Activated CD8-positive, alpha-beta T cell treated with anti-CD3 and anti-CD28 coated beads, Interleukin-2, amount 10 ng/mL, durations not matched to agents 7 days and 5 days (primary cell): ENCODE data around the gene TACC3. TPM values are rescaled to one million over a fixed set of nuclear protein-coding genes. Genes with fewer than 3 reads are reported as not detected.

ENCODE experiments used
- ATAC-seq: fragments of 150-1000 bp; cut with Tn5 transposase; one replicate; pipeline ENCODE4 v1.10.0; 2021; ENCODE audit warnings: moderate library complexity
- CTCF ChIA-PET: fragments of 350-600 bp; sonication (Branson Sonifier 250); formaldehyde crosslinking; loops from one replicate; lab custom pipeline; 2021; ENCODE audit warnings: antibody characterized with exemption; lab: Charles Lee
- POLR2A ChIA-PET: fragments of 350-600 bp; sonication (Branson Sonifier 250); formaldehyde crosslinking; loops from one replicate; lab custom pipeline; 2021; ENCODE audit warnings: antibody characterized with exemption; lab: Charles Lee
- DNase-seq: peaks from one replicate; pipeline ENCODE4 v3.0.0-alpha.2; 2020
- H3K27ac Mint-ChIP-seq: one replicate; pipeline ENCODE4 v1.8.0; 2021; ENCODE audit warnings: mild to moderate bottlenecking, mixed read lengths
- H3K27me3 Mint-ChIP-seq: one replicate; pipeline ENCODE4 v1.8.0; 2021; ENCODE audit warnings: low read depth, mixed read lengths
- H3K36me3 Mint-ChIP-seq: one replicate; pipeline ENCODE4 v1.8.0; 2021; ENCODE audit warnings: low read depth, mixed read lengths
- H3K4me1 Mint-ChIP-seq: one replicate; pipeline ENCODE4 v1.8.0; 2021; ENCODE audit warnings: low read depth, mixed read lengths
- H3K4me3 Mint-ChIP-seq: one replicate; pipeline ENCODE4 v1.8.0; 2021; ENCODE audit warnings: mild to moderate bottlenecking, mixed read lengths
- H3K9me3 Mint-ChIP-seq: one replicate; pipeline ENCODE4 v1.8.0; 2022; ENCODE audit warnings: mixed read lengths; ENCODE audit not compliant: insufficient read depth
- total RNA-seq, 2 experiments: library from RNA; stranded (reverse); gene quantifications; one replicate each; pipeline ENCODE4 v1.2.3, GENCODE V29; 2021

Gene TACC3
- total RNA-seq, 2 experiments from 2014 or later = 284 to 311 TPM

DNA sequence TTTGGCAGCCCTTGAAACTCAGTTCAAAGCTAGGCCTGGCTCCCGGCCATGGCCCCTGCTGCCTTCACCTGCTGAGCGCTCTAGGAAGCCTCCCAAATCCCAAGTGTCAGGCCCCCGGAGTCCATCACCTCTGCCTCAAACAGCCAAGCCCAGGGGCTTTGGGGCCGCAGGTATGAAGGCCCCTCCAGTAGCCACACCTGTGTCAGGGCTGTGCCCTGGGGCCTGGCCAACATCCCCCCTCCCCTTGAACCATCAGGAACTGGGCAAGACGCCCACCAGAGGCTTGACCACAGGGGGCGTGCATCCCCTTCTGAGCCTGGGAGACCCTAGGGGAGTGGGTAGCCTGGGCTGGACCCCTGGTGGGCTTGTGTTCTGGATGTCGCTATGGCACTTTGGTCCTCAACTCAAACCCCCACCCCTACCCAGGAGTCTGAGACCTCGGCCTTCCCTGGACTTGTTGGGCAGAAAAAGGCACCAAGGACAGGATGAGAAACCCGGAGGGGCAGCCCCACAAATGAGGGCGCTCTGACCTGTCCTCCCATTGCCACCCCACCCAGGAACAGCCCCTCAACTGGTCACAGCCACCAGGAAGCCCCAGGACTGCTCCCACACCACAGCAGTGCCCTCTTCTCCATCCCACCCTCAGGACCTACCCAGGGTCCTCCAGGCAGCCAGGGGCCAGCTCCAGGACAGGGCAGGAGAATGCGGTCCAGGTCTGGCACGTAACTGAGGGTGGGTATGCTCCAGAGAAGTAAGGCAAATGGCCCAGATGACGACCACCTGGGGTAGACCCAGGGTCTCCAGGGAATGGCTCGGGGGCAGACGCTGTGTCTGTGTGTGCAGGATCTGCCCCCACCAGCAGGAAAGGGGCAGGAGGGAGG lies 5.0 kb upstream of the TACC3 start:
- no peak overlapping the region for H3K4me3 Mint-ChIP-seq
- POLR2A ChIA-PET = no interaction called here
- peaks cover 57% of the 10 kb centered on the region for H3K4me1 Mint-ChIP-seq

DNA sequence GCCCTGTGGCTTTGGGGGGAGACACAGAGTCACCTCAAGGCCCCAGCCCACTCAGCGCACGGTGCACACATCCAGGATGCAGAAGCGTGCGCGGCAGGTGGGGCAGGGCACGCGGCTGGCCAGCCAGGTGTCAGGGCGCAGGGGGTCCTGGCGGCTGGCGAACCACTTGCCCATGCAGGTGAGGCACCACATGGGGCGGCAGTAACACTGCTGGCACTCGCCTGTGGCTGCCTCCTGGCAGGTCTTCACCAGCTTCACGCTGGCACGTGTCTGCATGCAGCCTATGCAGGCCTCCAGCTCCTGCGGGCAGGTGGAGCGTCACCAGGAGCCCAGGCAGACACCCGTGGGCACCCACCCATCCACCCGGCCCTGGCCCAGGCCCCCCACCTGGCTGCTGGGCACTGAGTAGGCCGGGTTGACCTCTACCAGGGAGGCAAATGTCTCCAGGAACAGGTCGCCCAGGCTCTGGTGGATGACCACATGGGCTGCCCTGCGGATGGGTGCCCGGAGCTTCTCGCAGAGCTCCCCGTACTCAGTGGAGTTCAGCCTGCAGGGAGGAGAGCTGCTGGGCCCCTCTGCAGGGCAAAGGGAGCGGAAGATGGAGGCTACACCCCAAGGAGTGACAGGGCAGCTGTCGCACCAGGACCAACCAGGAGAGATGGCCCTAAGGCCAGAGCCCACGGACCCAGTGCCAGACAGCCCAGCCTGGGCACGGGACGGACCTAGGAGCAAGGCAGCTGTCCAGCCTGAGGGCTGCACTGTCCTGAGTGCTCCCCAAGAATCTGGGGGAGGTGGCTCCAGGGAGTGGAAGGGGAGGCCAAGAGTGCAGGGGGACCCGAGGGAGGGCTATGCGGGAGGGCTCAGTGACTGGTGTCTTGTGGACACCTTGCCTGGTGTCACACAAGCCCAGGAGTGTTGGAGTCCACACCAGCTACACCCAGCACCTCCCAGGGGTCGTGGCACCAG lies 3.9 kb upstream of the TACC3 start:
- peaks cover 55% of the 10 kb centered on the region for H3K4me1 Mint-ChIP-seq
- POLR2A ChIA-PET = no interaction called here
- no peaks in the 10 kb centered on the region for H3K27me3 Mint-ChIP-seq
- H3K9me3 Mint-ChIP-seq = no peaks in the 10 kb centered on the region
- no peak overlapping the region for H3K27ac Mint-ChIP-seq
- DNase-seq = no peak
- peaks cover 46% of the 10 kb centered on the region for H3K36me3 Mint-ChIP-seq
- CTCF ChIA-PET = interaction anchor here (1.4 to 1.5 kb wide), 2 partner anchors 9 to 24 kb away, joined by 3 to 4 read pairs; no protein-coding TSS in a partner anchor
- ATAC-seq = no peak
- no peak overlapping the region for H3K4me3 Mint-ChIP-seq

More for the DNA sequence above, 5.0 kb upstream of the TACC3 start:
- no peak for DNase-seq
- Mint-ChIP-seq H3K27ac (peak overlapping the region; percentile 68), H3K9me3 (no peaks in the 10 kb centered on the region), H3K27me3 (no peaks in the 10 kb centered on the region), H3K36me3 (peaks cover 42% of the 10 kb centered on the region)
- no peak for ATAC-seq
- CTCF ChIA-PET = interaction anchor here (1.2 kb wide), 1 partner anchor 23 kb away, joined by 3 read pairs; no protein-coding TSS in a partner anchor

DNA sequence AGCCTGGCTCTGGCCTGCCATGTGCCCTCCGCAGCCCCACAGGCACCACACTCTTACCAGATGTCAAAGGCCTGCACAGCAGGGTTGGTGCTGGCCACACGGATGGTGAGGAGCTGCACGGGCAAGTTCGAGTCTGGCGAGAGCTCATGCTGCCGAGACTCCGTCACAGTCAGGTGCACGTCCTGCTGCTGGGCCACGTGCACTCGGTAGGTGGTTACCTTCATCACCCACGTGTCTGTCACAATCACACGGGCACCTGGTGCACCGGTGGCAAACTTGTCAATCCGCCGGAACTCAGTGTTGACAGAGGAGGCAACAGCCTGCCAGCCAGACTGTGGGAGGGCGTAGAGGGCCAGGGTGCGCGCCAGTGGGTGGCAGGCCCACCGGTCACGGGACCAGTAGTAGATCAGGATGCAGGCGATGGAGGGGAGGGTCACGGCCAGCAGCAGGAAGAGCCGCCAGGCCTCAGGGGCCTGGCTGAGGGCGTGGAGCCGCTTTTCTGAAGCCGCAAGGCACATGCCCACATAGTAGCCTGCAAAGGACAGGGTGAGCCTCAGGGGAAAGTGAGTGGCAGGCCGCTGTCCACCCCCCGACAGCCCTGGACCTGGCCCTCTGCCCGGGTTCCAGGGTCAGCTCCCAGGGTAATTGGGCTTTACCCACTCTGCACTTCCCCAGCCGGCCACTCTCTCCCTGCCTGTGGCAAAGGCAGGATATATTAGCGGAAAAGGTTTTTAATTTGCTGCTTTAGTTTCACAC lies 3.0 kb upstream of the TACC3 start:
- no peak for DNase-seq
- Mint-ChIP-seq H3K4me3 (no peak overlapping the region), H3K27ac (peak overlapping the region; percentile 74), H3K36me3 (peaks cover 50% of the 10 kb centered on the region), H3K4me1 (peaks cover 59% of the 10 kb centered on the region), H3K27me3 (no peaks in the 10 kb centered on the region), H3K9me3 (no peaks in the 10 kb centered on the region)
- ChIA-PET POLR2A (no interaction called here), CTCF (interaction anchor here (1.4 to 1.5 kb wide), 2 partner anchors 8 to 25 kb away, joined by 3 to 4 read pairs; no protein-coding TSS in a partner anchor)
- no peak for ATAC-seq

DNA sequence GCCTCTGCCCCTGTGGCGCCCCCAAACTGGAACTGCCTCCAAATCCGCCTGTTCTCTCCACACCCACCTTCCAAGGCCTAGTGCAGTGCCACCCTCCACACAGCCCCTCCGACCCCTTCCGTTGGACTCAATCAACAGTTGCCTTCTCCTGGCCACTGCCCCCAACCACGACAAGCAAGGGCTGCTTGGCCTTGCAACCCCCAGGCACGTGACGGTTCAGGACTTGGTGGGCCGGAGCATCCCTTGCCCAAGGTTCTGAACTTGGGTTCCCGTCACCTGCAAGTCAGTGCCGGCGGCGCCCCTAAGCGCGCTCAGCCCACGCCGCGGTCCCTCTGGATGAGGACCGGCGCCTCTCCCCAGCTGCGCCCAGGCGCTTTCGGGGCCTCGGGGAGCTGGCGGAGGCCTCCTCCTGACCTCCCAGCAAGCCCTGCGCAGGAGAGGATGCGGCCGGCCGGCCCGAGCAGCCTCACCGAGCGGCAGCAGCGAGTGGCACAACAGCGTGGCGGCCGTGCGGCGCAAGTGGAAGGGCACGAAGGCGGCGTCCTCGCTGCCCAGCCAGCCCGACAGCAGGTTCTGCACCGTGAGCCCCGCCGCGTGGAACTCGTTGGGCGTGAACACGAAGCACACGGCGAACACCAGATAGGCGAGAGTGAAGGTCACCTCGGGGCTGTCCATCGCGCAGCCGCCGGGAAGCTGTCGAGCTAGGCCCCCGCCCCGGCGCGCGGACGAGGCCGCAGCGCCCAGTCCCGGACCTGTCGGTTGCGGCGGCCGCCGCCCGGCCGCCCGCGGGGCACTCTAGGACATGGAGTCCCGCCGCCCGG lies 948 bp upstream of the TACC3 start:
- H3K9me3 Mint-ChIP-seq = no peaks in the 10 kb centered on the region
- peaks cover 51% of the 10 kb centered on the region for H3K36me3 Mint-ChIP-seq
- peak overlapping the region; percentile 87 for H3K4me3 Mint-ChIP-seq
- peaks cover 57% of the 10 kb centered on the region for H3K4me1 Mint-ChIP-seq
- H3K27ac Mint-ChIP-seq = peak overlapping the region; percentile 94
- H3K27me3 Mint-ChIP-seq = no peaks in the 10 kb centered on the region
- ATAC-seq (peak; percentile 29), DNase-seq (peak; percentile 68)
- ChIA-PET POLR2A (interaction anchor here (0.7 to 4.6 kb wide), 11 partner anchors 8 to 288 kb away, joined by 3 to 112 read pairs (median 4); partner anchors contain the start of genes NELFA, NSD2 and SLBP), CTCF (interaction anchor here (1.4 to 12.6 kb wide), 5 partner anchors 8 to 27 kb away, joined by 3 to 227 read pairs (median 8); partner anchors contain the start of gene SLBP)

DNA sequence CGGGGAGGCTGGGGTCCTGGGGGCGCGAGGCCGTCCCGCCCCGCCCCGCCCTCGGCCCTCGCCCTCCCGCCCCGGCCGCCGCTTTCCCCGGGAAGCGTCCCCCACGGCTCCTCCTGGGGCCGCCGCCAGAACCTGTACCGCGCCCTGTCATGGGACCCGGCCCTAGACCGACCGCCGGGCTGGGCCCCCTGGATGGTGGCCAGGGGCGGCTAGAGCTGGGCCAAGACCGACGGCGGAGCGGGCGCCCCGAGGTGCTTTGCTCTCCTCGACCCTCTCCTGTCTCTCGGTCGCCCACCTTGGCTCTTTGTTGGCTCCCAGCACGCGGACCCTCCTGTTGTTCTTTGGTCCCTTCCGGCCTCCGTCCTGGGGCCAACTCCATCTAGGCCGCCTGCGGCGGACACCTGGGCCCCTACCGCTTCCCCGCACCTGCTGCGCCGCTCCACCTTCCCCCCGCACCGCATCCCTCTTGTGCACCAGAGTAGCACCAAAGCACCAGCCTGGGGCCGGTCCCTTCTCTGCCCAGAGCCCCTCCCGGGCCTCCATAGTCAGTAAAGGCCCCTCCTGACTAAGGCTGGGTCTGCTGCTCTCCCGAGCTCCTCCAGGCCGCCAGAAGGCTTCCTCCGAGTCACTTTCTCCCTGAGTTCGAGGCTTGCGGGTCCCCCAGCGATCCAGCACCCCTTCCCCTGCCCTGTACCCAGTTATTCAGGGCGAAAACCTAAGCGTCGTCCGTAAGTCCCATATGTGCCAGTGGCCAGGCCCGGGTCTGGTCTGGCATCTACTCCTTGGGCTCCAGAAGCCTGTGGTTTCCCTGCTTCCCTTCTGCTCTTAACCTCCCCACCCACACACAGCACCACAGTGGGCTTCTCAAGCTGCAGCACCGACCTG lies 587 bp downstream of the TACC3 start:
- Mint-ChIP-seq H3K9me3 (no peaks in the 10 kb centered on the region), H3K27ac (peak overlapping the region; percentile 98), H3K27me3 (no peaks in the 10 kb centered on the region), H3K36me3 (peaks cover 55% of the 10 kb centered on the region), H3K4me1 (peaks cover 53% of the 10 kb centered on the region), H3K4me3 (peak overlapping the region; percentile 98)
- ATAC-seq (no peak), DNase-seq (no peak)
- ChIA-PET POLR2A (interaction anchor here (0.7 to 4.6 kb wide), 10 partner anchors 9 to 361 kb away, joined by 3 to 112 read pairs (median 5); partner anchors contain the start of genes LETM1, NELFA, NSD2 and SLBP), CTCF (interaction anchor here (1.0 to 12.6 kb wide), 5 partner anchors 8 to 86 kb away, joined by 3 to 227 read pairs (median 8); partner anchors contain the start of gene SLBP)

DNA sequence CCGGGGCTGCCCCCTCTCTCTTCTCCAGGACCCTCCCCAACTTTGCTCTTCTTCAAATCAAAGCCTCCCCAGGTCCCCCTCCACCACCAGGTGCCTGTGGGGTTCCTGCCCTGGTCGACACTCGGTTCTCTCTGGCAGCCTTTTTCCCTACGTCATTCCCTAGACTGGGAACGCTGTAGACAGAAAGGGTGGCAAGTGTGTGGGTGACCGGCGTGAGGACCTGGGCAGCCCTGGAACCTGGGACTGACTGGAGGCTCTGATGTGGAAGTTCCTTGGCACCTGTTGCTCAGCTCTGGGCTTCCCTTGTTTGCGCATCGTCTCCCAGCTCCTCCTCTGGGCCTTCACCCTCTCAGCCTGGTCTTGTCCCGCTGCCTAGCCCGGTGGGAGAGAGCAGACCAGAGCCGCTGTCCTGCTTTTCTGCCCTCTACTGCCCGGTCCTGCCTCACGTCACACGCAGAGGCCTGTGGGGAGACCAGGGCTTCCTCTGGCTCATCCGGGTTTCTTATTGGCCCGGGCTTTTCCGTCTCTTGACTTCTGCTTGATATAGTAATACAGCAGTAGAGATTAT lies 1.3 kb downstream of the TACC3 start:
- H3K4me1 Mint-ChIP-seq = peaks cover 57% of the 10 kb centered on the region
- no peaks in the 10 kb centered on the region for H3K27me3 Mint-ChIP-seq
- peaks cover 62% of the 10 kb centered on the region for H3K36me3 Mint-ChIP-seq
- ATAC-seq = no peak
- no peaks in the 10 kb centered on the region for H3K9me3 Mint-ChIP-seq
- peak; percentile 42 for DNase-seq
- H3K27ac Mint-ChIP-seq = peak overlapping the region; percentile 98
- peak overlapping the region; percentile 98 for H3K4me3 Mint-ChIP-seq
- ChIA-PET CTCF (interaction anchor here (0.7 to 12.6 kb wide), 5 partner anchors 11 to 86 kb away, joined by 3 to 227 read pairs (median 8); partner anchors contain the start of gene SLBP), POLR2A (interaction anchor here (0.7 to 4.6 kb wide), 6 partner anchors 10 to 1092 kb away, joined by 3 to 112 read pairs (median 5); partner anchors contain the start of genes LETM1 and SLBP)

DNA sequence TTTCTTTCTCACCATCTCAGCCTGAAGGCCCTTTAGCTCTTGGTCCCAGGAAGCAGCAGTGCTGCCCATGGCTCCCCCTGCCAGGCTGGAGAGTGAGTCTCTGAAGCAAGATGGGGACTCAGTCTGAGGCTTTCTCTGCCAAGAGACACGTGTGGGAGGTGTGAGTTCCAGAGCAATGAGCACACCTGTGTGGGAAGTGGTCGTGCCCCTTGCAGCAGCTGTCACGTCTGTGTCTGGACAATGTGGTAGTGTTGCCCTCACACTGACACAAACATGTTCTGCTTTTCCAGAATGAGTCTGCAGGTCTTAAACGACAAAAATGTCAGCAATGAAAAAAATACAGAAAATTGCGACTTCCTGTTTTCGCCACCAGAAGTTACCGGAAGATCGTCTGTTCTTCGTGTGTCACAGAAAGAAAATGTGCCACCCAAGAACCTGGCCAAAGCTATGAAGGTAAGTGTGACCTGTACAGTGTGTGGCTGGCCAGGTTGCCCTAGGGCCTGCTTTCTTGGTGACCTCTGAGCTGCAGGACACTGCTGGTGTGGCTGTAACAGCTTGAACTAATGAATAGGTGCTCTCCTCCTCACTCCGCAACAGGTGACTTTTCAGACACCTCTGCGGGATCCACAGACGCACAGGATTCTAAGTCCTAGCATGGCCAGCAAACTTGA lies 1.9 kb downstream of the TACC3 start:
- Mint-ChIP-seq H3K36me3 (peaks cover 63% of the 10 kb centered on the region), H3K27me3 (no peaks in the 10 kb centered on the region), H3K4me3 (peak overlapping the region; percentile 98), H3K4me1 (peaks cover 61% of the 10 kb centered on the region), H3K9me3 (no peaks in the 10 kb centered on the region), H3K27ac (peak overlapping the region; percentile 98)
- POLR2A ChIA-PET = interaction anchor here (0.7 to 4.6 kb wide), 6 partner anchors 10 to 1091 kb away, joined by 3 to 112 read pairs (median 6); partner anchors contain the start of gene SLBP
- ATAC-seq (no peak), DNase-seq (peak; percentile 59)
- CTCF ChIA-PET = interaction anchor here (0.7 to 12.6 kb wide), 9 partner anchors 11 to 183 kb away, joined by 3 to 227 read pairs (median 5); partner anchors contain the start of gene SLBP

DNA sequence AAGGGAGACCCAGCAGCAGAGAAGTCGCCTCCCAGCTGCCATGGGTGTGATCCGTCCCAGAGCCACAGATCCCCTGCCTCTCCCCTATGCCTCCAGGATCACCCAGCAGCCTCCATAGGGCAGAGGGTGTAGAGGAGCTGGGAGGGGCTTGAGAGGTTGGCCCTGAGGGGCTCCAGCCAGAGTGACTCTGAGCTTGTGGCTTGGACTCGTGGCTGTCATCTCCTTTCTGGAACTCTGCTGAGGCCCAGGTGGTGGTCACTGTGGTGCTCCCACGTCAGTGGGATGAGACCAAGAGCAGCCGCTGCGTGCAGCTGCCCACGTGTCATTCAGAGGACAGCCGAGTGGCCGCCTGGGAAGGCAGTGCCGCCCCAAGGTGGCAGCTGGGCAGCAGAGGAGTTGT lies 4.2 kb downstream of the TACC3 start:
- H3K27ac Mint-ChIP-seq = peak overlapping the region; percentile 60
- H3K27me3 Mint-ChIP-seq = no peaks in the 10 kb centered on the region
- CTCF ChIA-PET = interaction anchor here (1.0 to 12.6 kb wide), 5 partner anchors 12 to 32 kb away, joined by 3 to 227 read pairs (median 6); no protein-coding TSS in a partner anchor
- POLR2A ChIA-PET = interaction anchor here (1.4 to 2.6 kb wide), 2 partner anchors 13 to 34 kb away, joined by 3 to 18 read pairs; partner anchors contain the start of gene SLBP
- H3K4me3 Mint-ChIP-seq = peak overlapping the region; percentile 22
- no peak for ATAC-seq
- H3K9me3 Mint-ChIP-seq = no peaks in the 10 kb centered on the region
- H3K36me3 Mint-ChIP-seq = peaks cover 76% of the 10 kb centered on the region
- no peak for DNase-seq
- peaks cover 59% of the 10 kb centered on the region for H3K4me1 Mint-ChIP-seq
